ENCODE results near the gene DNMT3A.

The DNMT3A gene

GRCh38 chr2:25230948-25231311 lies 110.8 kb downstream of the DNMT3A start:
- no peak for TF ChIP-seq ELF4 (IDR thresholded peaks at IDR 0.05)
- no peak for TF ChIP-seq BHLHE40 (IDR thresholded peaks at IDR 0.05; ENCODE audit: borderline replicate concordance)
- no peak for TF ChIP-seq FOXK2 (IDR thresholded peaks at IDR 0.05)
- TF ChIP-seq SUZ12 (IDR thresholded peaks at IDR 0.05), result no peak
- CTCF ChIA-PET, result interaction anchor here (1.1 kb wide), 1 partner anchor 131 kb away, joined by 3 read pairs; no protein-coding TSS in a partner anchor
- POLR2A ChIA-PET, result no interaction called here
- DNase-seq (ENCODE audit: extremely low spot score), result no peak

GRCh38 chr2:25230198-25230947 lies 111.4 kb downstream of the DNMT3A start:
- DNase-seq (ENCODE audit: extremely low spot score), result no peak
- ChIA-PET POLR2A (no interaction called here), CTCF (interaction anchor here (1.1 to 2.0 kb wide), 2 partner anchors 9 to 132 kb away, joined by 3 to 4 read pairs; no protein-coding TSS in a partner anchor)
- TF ChIP-seq ZNF384 (IDR thresholded peaks at IDR 0.05) (no peak), L3MBTL2 (conservative IDR thresholded peaks at IDR 0.05) (no peak), PKNOX1 (IDR thresholded peaks at IDR 0.05) (no peak), LEF1 (IDR thresholded peaks at IDR 0.05; ENCODE audit: borderline replicate concordance) (no peak), SUZ12 (IDR thresholded peaks at IDR 0.05) (no peak), TARDBP (IDR thresholded peaks at IDR 0.05) (no peak), FOXM1 (IDR thresholded peaks at IDR 0.05; ENCODE audit: borderline replicate concordance) (no peak), FOXK2 (IDR thresholded peaks at IDR 0.05) (no peak), ELF4 (IDR thresholded peaks at IDR 0.05) (no peak), NFRKB (IDR thresholded peaks at IDR 0.05) (no peak), BHLHE40 (IDR thresholded peaks at IDR 0.05; ENCODE audit: borderline replicate concordance) (no peak), SP1 (IDR thresholded peaks at IDR 0.05) (no peak), FOXA1 (IDR thresholded peaks at IDR 0.05) (no peak), CTBP1 (IDR thresholded peaks at IDR 0.05; ENCODE audit: borderline replicate concordance) (no peak), ARNT (IDR thresholded peaks at IDR 0.05) (no peak), HDGF (IDR thresholded peaks at IDR 0.05; ENCODE audit: borderline replicate concordance) (no peak)

GRCh38 chr2:25229279-25230197 lies 112.2 kb downstream of the DNMT3A start:
- CTCF ChIA-PET, result interaction anchor here (0.8 to 2.0 kb wide), 6 partner anchors 10 to 364 kb away, joined by 3 to 7 read pairs (median 4); no protein-coding TSS in a partner anchor
- POLR2A ChIA-PET, result no interaction called here
- no peak for DNase-seq (ENCODE audit: extremely low spot score)
- no peak for TF ChIP-seq PKNOX1 (IDR thresholded peaks at IDR 0.05)

DNA sequence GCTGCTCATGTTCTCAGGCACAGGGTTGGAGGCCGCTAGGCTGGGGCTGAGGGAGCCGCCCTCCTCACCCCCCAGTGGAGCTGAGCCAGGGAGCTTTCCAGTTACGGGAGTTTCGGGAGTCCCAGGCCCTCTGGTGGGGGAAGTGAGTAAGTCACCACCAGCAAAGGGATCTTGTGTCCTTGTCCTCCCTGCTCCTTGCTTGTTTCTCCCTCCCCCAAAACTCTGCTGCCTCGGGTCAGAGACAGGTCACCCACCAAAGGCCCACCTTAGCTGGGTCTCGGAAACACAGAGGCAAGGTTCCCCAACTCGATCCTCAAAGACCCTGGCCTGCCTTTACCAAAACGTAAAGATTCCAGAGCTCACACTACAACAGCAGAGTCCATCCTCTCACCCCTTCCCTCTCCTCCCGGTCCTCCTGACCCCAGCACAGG lies 112.9 kb downstream of the DNMT3A start:
- POLR2A ChIA-PET, result no interaction called here
- DNase-seq (ENCODE audit: extremely low spot score), result peak; percentile 90
- TF ChIP-seq NFRKB (IDR thresholded peaks at IDR 0.05) (no peak), LEF1 (IDR thresholded peaks at IDR 0.05; ENCODE audit: borderline replicate concordance) (no peak), CTBP1 (IDR thresholded peaks at IDR 0.05; ENCODE audit: borderline replicate concordance) (no peak), SP1 (IDR thresholded peaks at IDR 0.05) (no peak), ARNT (IDR thresholded peaks at IDR 0.05) (no peak)
- CTCF ChIA-PET, result interaction anchor here (0.6 to 2.0 kb wide), 9 partner anchors 10 to 722 kb away, joined by 3 to 7 read pairs (median 3); no protein-coding TSS in a partner anchor

DNA sequence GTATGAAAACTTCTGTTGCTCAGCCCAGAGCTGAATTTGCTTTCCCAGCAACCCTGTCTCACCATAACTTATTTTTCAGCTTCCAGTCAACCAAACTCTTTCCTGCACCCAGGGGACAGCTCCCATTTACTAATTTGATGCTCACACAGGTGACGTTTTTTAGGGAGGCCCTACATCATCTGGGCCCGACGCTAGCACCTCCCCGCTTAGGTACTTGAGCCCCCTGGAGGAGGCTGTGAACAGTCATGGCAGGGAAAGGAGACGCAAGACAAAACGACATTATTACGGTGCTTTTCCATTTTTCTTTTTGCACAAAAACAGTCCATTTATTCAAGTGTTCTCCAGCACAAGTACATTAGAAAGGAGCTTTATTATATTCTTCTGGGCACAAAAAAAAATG lies 114.1 kb downstream of the DNMT3A start:
- POLR2A ChIA-PET, result no interaction called here
- CTCF ChIA-PET, result interaction anchor here (0.9 kb wide), 1 partner anchor 10 kb away, joined by 4 read pairs; no protein-coding TSS in a partner anchor
- TF ChIP-seq TARDBP (IDR thresholded peaks at IDR 0.05), result no peak
- TF ChIP-seq NFRKB (IDR thresholded peaks at IDR 0.05), result no peak
- TF ChIP-seq FOXM1 (IDR thresholded peaks at IDR 0.05; ENCODE audit: borderline replicate concordance), result no peak
- no peak for TF ChIP-seq ZNF384 (IDR thresholded peaks at IDR 0.05)
- TF ChIP-seq PKNOX1 (IDR thresholded peaks at IDR 0.05), result no peak
- TF ChIP-seq FOXK2 (IDR thresholded peaks at IDR 0.05), result no peak
- TF ChIP-seq LEF1 (IDR thresholded peaks at IDR 0.05; ENCODE audit: borderline replicate concordance), result no peak
- TF ChIP-seq SP1 (IDR thresholded peaks at IDR 0.05), result no peak
- TF ChIP-seq ARNT (IDR thresholded peaks at IDR 0.05), result no peak
- TF ChIP-seq SUZ12 (IDR thresholded peaks at IDR 0.05), result no peak
- TF ChIP-seq FOXA1 (IDR thresholded peaks at IDR 0.05), result no peak
- no peak for TF ChIP-seq L3MBTL2 (conservative IDR thresholded peaks at IDR 0.05)
- no peak for TF ChIP-seq BHLHE40 (IDR thresholded peaks at IDR 0.05; ENCODE audit: borderline replicate concordance)
- no peak for TF ChIP-seq HDGF (IDR thresholded peaks at IDR 0.05; ENCODE audit: borderline replicate concordance)
- no peak for TF ChIP-seq ELF4 (IDR thresholded peaks at IDR 0.05)
- no peak for TF ChIP-seq CTBP1 (IDR thresholded peaks at IDR 0.05; ENCODE audit: borderline replicate concordance)
- no peak for DNase-seq (ENCODE audit: extremely low spot score)

DNA sequence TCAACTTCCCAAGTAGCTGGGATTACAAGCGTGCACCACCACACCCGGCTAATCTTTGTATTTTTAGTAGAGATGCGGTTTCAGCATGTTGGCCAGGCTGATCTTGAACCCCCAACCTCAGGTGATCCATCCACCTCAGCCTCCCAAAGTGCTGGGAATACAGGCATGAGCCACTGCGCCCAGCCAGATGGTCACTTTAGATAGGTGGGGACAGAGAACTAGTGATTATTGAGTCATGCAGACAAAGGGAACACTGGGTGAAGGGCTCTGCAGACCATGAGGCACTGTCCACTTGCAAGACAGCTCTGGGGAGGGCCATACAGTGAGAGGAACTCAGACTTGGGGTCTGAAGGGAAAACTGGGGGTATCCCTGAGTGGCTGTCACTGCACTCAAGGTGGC lies 114.9 kb downstream of the DNMT3A start:
- no peak for TF ChIP-seq ELF4 (IDR thresholded peaks at IDR 0.05)
- TF ChIP-seq SUZ12 (IDR thresholded peaks at IDR 0.05), result no peak
- TF ChIP-seq TARDBP (IDR thresholded peaks at IDR 0.05), result no peak
- no peak for TF ChIP-seq LEF1 (IDR thresholded peaks at IDR 0.05; ENCODE audit: borderline replicate concordance)
- TF ChIP-seq FOXM1 (IDR thresholded peaks at IDR 0.05; ENCODE audit: borderline replicate concordance), result no peak
- TF ChIP-seq CTBP1 (IDR thresholded peaks at IDR 0.05; ENCODE audit: borderline replicate concordance), result no peak
- no peak for TF ChIP-seq BHLHE40 (IDR thresholded peaks at IDR 0.05; ENCODE audit: borderline replicate concordance)
- TF ChIP-seq NFRKB (IDR thresholded peaks at IDR 0.05), result no peak
- no peak for TF ChIP-seq FOXA1 (IDR thresholded peaks at IDR 0.05)
- no peak for TF ChIP-seq FOXK2 (IDR thresholded peaks at IDR 0.05)
- TF ChIP-seq HDGF (IDR thresholded peaks at IDR 0.05; ENCODE audit: borderline replicate concordance), result no peak
- TF ChIP-seq ARNT (IDR thresholded peaks at IDR 0.05), result no peak
- no peak for TF ChIP-seq PKNOX1 (IDR thresholded peaks at IDR 0.05)
- no peak for TF ChIP-seq SP1 (IDR thresholded peaks at IDR 0.05)
- CTCF ChIA-PET, result interaction anchor here (0.9 kb wide), 1 partner anchor 9 kb away, joined by 4 read pairs; no protein-coding TSS in a partner anchor
- POLR2A ChIA-PET, result no interaction called here
- DNase-seq (ENCODE audit: extremely low spot score), result no peak

Measured in HEK293T (cell line).